Karpas-422 (cell line): Measurements from ENCODE around the gene RUBCNL. TPM values are rescaled to one million over a fixed set of nuclear protein-coding genes. Genes with fewer than 3 reads are reported as not detected.

Experiments
- DNase-seq: peaks from one replicate; pipeline ENCODE4 v3.0.0-alpha.2; 2015
- H2AFZ ChIP-seq: fragments of 200-600 bp; sonication (generic); 2 replicates; pipeline ENCODE4 v1.6.1; 2014; ENCODE audit warnings: antibody characterized with exemption, low read length, mixed read lengths
- H3K27ac ChIP-seq: fragments of 200-600 bp; sonication (generic); 2 replicates; pipeline ENCODE4 v1.5.1; 2014; ENCODE audit warnings: mild to moderate bottlenecking, low read length, moderate library complexity
- H3K27me3 ChIP-seq: fragments of 200-600 bp; sonication (generic); 2 replicates; pipeline ENCODE4 v1.6.1; 2014; ENCODE audit warnings: low read length, mixed read lengths
- H3K36me3 ChIP-seq: fragments of 200-600 bp; sonication (generic); 2 replicates; pipeline ENCODE4 v1.6.1; 2014; ENCODE audit warnings: low read length, mixed read lengths; ENCODE audit not compliant: insufficient read depth
- H3K4me1 ChIP-seq: fragments of 200-600 bp; sonication (generic); 2 replicates; pipeline ENCODE4 v1.6.1; 2014; ENCODE audit warnings: mild to moderate bottlenecking, low read length, mixed read lengths
- H3K4me2 ChIP-seq: fragments of 200-600 bp; sonication (generic); 2 replicates; pipeline ENCODE4 v1.6.1; 2014; ENCODE audit warnings: low read length, low read depth, mild to moderate bottlenecking; ENCODE audit not compliant: poor library complexity, severe bottlenecking
- H3K4me3 ChIP-seq: fragments of 200-600 bp; sonication (generic); 2 replicates; pipeline ENCODE4 v1.5.1; 2014; ENCODE audit warnings: mild to moderate bottlenecking, antibody characterized with exemption, low read length, mixed read lengths
- H3K79me2 ChIP-seq: fragments of 200-600 bp; sonication (generic); 2 replicates; pipeline ENCODE4 v1.6.1; 2014; ENCODE audit warnings: mild to moderate bottlenecking, low read length, mixed read lengths
- H3K9ac ChIP-seq: fragments of 200-600 bp; sonication (generic); 2 replicates; pipeline ENCODE4 v1.6.0; 2014; ENCODE audit warnings: low read length
- H3K9me2 ChIP-seq: fragments of 200-600 bp; sonication (generic), shearing (Covaris generic); replicated peaks from 2 replicates; pipeline ENCODE4 v1.6.0; 2014; ENCODE audit warnings: mild to moderate bottlenecking, low read length, moderate library complexity; ENCODE audit not compliant: insufficient read depth
- H3K9me3 ChIP-seq: fragments of 300-700, 200-600 bp; sonication (generic); 2 replicates; pipeline ENCODE4 v1.6.1; 2014; ENCODE audit warnings: low read length, mixed read lengths
- H4K20me1 ChIP-seq: fragments of 200-600 bp; sonication (generic); 2 replicates; pipeline ENCODE4 v1.6.1; 2014; ENCODE audit warnings: mild to moderate bottlenecking, antibody characterized with exemption, low read length, low read depth; ENCODE audit not compliant: insufficient read depth
- total RNA-seq: library from RNA; depleted of rRNA; stranded (reverse); fragments of >200 nt; shearing (Covaris generic); gene quantifications from 2 replicates; pipeline ENCODE4 v1.2.3, GENCODE V29; 2014; ENCODE audit warnings: low replicate concordance

The RUBCNL gene
- total RNA-seq, 1 experiment from 2014 or later: not detected

DNA sequence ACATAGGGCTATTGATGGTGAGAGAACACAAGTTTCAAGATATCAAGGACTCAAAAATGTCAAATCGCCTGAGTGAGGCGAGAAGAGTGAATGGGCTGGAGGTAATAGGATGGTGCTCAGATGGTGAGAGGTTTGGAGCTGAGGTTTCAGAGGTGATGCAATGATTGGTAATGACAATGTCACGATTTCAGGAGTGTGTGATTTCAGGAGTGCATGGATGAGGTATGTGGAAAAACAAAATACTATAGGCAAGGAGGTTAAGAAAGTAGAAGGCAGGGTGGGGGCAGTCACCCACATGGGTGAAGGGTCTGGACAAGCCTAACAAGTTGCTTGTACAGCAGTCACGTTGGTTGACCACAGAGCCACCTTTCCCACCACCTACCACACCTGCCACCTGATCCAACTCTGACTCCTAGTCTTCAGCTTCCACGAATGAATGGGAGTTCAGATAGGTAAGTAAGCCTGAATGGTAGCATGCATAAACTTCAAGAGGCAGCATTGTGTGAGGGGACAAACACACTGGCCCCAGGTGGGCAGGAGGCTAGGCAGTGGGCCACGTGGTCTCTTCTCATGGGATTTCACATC, 71.5 kb downstream of the RUBCNL start:
- Histone ChIP-seq H3K4me2 (no peak overlapping the region), H2AFZ (no peak overlapping the region), H3K79me2 (no peaks in the 10 kb centered on the region), H3K4me1 (no peaks in the 10 kb centered on the region), H3K9me2 (no peaks in the 10 kb centered on the region), H3K27ac (no peak overlapping the region), H3K9me3 (no peaks in the 10 kb centered on the region), H4K20me1 (no peaks in the 10 kb centered on the region), H3K9ac (no peak overlapping the region), H3K4me3 (no peak overlapping the region), H3K27me3 (no peaks in the 10 kb centered on the region), H3K36me3 (no peaks in the 10 kb centered on the region)
- no peak for DNase-seq

DNA sequence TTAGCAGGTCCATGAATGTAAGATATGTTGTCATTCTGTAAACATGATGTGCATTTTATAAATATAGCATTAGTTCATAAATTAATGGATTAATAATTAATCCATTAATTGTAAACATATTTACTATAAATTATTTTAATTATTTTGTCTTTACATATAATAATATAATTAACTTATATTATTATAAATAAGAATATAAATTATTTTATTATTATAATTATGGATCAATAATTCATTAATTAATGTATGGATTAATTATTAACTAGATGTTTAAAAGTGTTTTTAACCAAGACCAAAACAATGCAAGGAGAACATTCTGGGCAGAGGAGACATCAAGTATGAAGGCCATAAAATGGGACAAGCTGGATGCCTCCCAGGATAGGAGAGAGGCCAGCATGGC, 72.0 kb downstream of the RUBCNL start:
- Histone ChIP-seq H3K27ac (no peak overlapping the region), H3K9me3 (no peaks in the 10 kb centered on the region), H3K36me3 (no peaks in the 10 kb centered on the region), H3K4me2 (no peak overlapping the region), H2AFZ (no peak overlapping the region), H3K4me3 (no peak overlapping the region), H3K9me2 (no peaks in the 10 kb centered on the region), H3K27me3 (no peaks in the 10 kb centered on the region), H3K4me1 (no peaks in the 10 kb centered on the region), H4K20me1 (no peaks in the 10 kb centered on the region), H3K9ac (no peak overlapping the region), H3K79me2 (no peaks in the 10 kb centered on the region)
- no peak for DNase-seq

DNA sequence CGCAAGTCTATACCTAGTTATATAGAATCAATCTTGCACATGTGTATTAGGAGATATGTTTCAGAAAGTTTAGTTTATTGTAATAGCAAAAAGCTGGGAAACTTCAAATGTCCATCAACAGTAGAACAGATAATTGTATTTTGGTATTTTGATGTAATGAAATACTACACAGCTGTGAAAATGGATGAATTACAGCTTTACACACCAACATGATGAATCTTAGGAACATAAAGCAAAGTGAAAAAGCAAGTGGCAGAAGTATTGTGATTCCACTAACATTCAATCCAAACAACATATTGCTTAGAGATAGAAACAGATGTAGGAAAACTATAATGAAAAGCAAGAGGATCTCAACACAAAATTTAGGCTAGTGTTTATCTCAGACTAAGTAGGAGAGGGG, 72.5 kb downstream of the RUBCNL start:
- Histone ChIP-seq H3K4me3 (no peak overlapping the region), H3K79me2 (no peaks in the 10 kb centered on the region), H3K27ac (no peak overlapping the region), H3K4me2 (no peak overlapping the region), H2AFZ (no peak overlapping the region), H4K20me1 (no peaks in the 10 kb centered on the region), H3K4me1 (no peaks in the 10 kb centered on the region), H3K9ac (no peak overlapping the region), H3K36me3 (no peaks in the 10 kb centered on the region), H3K9me2 (no peaks in the 10 kb centered on the region), H3K27me3 (no peaks in the 10 kb centered on the region), H3K9me3 (no peaks in the 10 kb centered on the region)
- DNase-seq: no peak

DNA sequence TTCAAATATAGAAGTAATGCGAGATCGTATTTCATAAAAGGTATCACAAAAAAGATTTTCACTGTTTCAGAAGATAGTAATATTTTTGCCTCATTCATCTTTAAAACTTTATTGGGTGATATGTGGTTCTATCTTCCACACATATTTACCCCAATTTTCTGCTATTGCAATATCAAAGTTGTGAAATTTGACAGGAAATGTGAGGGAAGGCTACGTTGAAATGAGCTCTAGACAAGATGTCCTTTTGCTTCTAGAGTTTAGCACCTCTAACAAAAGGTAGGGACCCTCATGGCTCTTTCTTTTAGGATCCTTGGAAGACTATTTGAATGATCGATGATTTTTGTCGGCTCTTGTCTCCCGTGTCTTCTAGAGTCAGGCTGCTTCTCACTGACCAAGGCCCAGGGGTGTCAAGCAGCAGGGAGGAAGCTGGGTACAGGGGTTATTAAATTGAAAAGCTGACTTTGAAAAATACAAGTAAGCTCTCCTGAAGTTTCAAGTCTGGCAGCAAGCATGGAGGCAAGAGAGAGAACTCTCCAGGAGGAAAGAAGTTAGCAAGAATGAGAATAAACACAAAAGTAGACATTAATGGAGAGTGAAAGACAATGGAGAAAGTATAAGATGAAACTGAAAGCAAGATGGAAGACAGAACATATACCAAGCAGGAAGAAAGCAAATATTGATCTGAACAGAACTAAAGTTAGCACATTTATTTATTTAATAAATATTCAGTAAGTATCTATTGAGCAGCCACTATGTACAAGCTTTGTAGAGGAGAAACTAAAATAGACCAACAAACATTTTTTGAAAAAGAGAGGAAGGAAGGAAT, 73.4 kb downstream of the RUBCNL start:
- Histone ChIP-seq H4K20me1 (no peaks in the 10 kb centered on the region), H3K9ac (no peak overlapping the region), H3K9me2 (no peaks in the 10 kb centered on the region), H3K4me2 (no peak overlapping the region), H2AFZ (no peak overlapping the region), H3K36me3 (no peaks in the 10 kb centered on the region), H3K79me2 (no peaks in the 10 kb centered on the region), H3K27ac (no peak overlapping the region), H3K9me3 (no peaks in the 10 kb centered on the region), H3K4me3 (no peak overlapping the region), H3K27me3 (no peaks in the 10 kb centered on the region), H3K4me1 (no peaks in the 10 kb centered on the region)
- no peak for DNase-seq

DNA sequence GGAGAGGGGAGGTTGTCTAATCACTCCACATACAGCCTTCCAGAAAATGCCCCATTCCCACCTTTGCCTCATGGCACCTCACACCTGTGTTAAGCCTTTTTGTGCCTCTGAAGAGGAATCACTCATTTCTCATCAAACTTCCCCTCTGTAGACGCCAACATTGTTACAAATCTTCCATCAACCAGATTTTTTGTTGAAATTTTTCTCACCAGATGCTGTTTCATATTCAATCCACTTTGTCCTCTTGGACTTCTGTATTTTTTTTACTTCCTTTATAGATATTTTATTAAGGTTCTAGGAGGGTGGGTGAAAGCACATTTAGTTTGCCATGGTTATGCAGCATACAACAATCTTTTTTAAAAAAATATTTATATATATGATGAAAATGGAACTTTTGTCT, 74.0 kb downstream of the RUBCNL start:
- Histone ChIP-seq H3K9me2 (no peaks in the 10 kb centered on the region), H3K4me1 (no peaks in the 10 kb centered on the region), H3K4me3 (no peak overlapping the region), H2AFZ (no peak overlapping the region), H3K27ac (no peak overlapping the region), H3K4me2 (no peak overlapping the region), H3K9ac (no peak overlapping the region), H3K79me2 (no peaks in the 10 kb centered on the region), H3K36me3 (no peaks in the 10 kb centered on the region), H4K20me1 (no peaks in the 10 kb centered on the region), H3K27me3 (no peaks in the 10 kb centered on the region), H3K9me3 (no peaks in the 10 kb centered on the region)
- no peak for DNase-seq

DNA sequence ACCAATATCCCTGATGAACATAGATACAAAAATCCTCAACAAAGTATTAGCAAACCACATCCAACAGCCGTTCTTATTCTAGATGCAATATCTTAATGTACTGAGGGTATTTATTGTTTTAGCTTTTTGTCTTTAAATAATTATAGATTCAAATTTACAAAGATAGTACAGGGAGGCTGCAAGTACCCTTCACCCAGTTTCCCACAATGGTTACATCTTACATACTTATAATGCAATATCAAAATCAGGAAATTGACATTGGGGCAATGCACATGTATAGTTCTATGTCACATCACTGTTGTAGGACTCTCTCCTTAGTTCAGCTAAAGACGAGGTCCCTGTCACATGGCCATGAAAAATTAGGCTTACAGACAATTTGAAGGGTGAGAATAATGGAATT, 75.8 kb downstream of the RUBCNL start:
- DNase-seq: no peak
- Histone ChIP-seq H3K36me3 (no peaks in the 10 kb centered on the region), H3K9me3 (no peaks in the 10 kb centered on the region), H3K4me1 (no peaks in the 10 kb centered on the region), H3K9me2 (no peaks in the 10 kb centered on the region), H3K27me3 (no peaks in the 10 kb centered on the region), H2AFZ (no peak overlapping the region), H3K79me2 (no peaks in the 10 kb centered on the region), H3K27ac (no peak overlapping the region), H3K4me3 (no peak overlapping the region), H3K4me2 (no peak overlapping the region), H4K20me1 (no peaks in the 10 kb centered on the region), H3K9ac (no peak overlapping the region)

DNA sequence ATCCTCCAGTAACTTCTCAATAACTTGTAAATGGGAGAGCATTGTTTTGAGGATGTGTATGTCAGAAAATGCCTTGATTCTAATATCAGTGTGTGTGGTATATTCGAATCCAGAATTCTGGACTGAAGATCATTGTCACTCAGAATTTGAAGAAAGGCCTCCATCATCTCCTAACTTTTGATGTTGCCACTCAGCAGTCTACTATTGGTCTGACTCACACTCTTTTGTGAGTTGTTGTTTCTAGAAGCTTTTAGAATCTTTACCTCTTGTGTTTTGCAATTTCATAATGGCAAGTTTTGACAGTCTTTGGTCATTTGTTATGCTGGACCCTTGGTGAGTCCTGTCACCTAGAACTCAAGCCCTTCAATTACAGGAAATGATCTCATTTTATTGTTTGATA, 77.0 kb downstream of the RUBCNL start:
- DNase-seq: no peak
- no peaks in the 10 kb centered on the region for H3K9me2 ChIP-seq
- no peaks in the 10 kb centered on the region for H3K9me3 ChIP-seq
- no peak overlapping the region for H3K4me2 ChIP-seq
- no peaks in the 10 kb centered on the region for H3K4me1 ChIP-seq
- no peaks in the 10 kb centered on the region for H4K20me1 ChIP-seq
- H3K79me2 ChIP-seq: no peaks in the 10 kb centered on the region
- no peak overlapping the region for H2AFZ ChIP-seq
- H3K9ac ChIP-seq: no peak overlapping the region
- H3K4me3 ChIP-seq: no peak overlapping the region
- H3K27ac ChIP-seq: no peak overlapping the region
- no peaks in the 10 kb centered on the region for H3K36me3 ChIP-seq
- H3K27me3 ChIP-seq: no peaks in the 10 kb centered on the region

DNA sequence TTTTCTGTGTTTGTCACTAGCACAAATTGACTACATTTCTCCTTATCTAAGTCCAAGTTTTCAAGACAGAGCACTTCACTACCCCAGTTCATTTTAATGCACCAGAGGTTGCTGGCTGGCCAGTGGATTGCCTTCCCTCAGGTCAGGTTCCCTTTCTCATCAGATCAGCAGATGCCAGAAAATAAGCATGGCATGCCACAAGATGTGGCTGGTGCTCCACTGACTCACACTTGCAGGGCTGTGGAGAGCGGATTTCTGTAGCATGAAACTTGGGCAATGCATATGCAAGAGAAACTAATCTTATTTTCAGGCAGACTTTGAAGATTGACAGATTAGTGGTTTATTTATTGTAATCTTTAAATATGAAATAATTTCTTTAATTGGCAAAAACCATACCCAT, 79.5 kb downstream of the RUBCNL start:
- no peaks in the 10 kb centered on the region for H3K36me3 ChIP-seq
- H3K9me3 ChIP-seq: no peaks in the 10 kb centered on the region
- no peak overlapping the region for H3K4me2 ChIP-seq
- no peak overlapping the region for H3K27ac ChIP-seq
- no peaks in the 10 kb centered on the region for H3K4me1 ChIP-seq
- no peak overlapping the region for H3K9ac ChIP-seq
- no peaks in the 10 kb centered on the region for H3K79me2 ChIP-seq
- no peaks in the 10 kb centered on the region for H3K9me2 ChIP-seq
- DNase-seq: no peak
- no peak overlapping the region for H3K4me3 ChIP-seq
- H2AFZ ChIP-seq: no peak overlapping the region
- H4K20me1 ChIP-seq: no peaks in the 10 kb centered on the region
- H3K27me3 ChIP-seq: no peaks in the 10 kb centered on the region
